SK-N-SH (cell line): Measurements from ENCODE around the gene TRAF1. TPM values are rescaled to one million over a fixed set of nuclear protein-coding genes. Genes with fewer than 3 reads are reported as not detected.

Source experiments
- CTCF ChIA-PET: fragments of 300-600, 350-600 bp; formaldehyde crosslinking; extraction: SDS; loops from one replicate; lab custom pipeline; 2021; lab: Yijun Ruan, JAX
- POLR2A ChIA-PET: fragments of 350-600 bp; sonication (Branson Sonifier 250); formaldehyde crosslinking; extraction: SDS; loops from one replicate; lab custom pipeline; 2020; ENCODE audit warnings: antibody characterized with exemption, inconsistent platforms; lab: Yijun Ruan, JAX
- DNase-seq: peaks from one replicate; pipeline ENCODE4 v3.0.0; 2012
- H2AFZ ChIP-seq: fragments of 200-600 bp; sonication (generic); 2 replicates; pipeline ENCODE4 v1.8.1; 2016; ENCODE audit warnings: antibody characterized with exemption, mild to moderate bottlenecking, low read depth
- H3F3A ChIP-seq: fragments of 200-600 bp; sonication (generic); replicated peaks from 2 replicates; pipeline ENCODE3; 2016; ENCODE audit warnings: antibody characterized with exemption, mild to moderate bottlenecking; ENCODE audit not compliant: insufficient read depth
- H3K27ac ChIP-seq, 2 experiments: fragments of 200-500 bp in 1 of 2; fragments of 200-600 bp in 1 of 2; sonication (Bioruptor generic) in 1 of 2; sonication (generic), shearing (Covaris generic) in 1 of 2; 2 replicates each; pipeline versions ENCODE4 v1.5.1 to v1.6.1; 2014 to 2016; ENCODE audit warnings: low read depth in 2 of 2, inconsistent platforms in 1 of 2, low read length in 1 of 2, mild to moderate bottlenecking in 1 of 2, mixed read lengths in 1 of 2
- H3K27me3 ChIP-seq: fragments of 200-600 bp; sonication (generic), shearing (Covaris generic); 2 replicates; pipeline ENCODE4 v1.6.1; 2016; ENCODE audit warnings: mixed run types; ENCODE audit not compliant: insufficient read depth
- H3K36me3 ChIP-seq, 2 experiments: fragments of 200-500 bp in 1 of 2; fragments of 200-600 bp in 1 of 2; sonication (Bioruptor generic) in 1 of 2; sonication (generic) in 1 of 2; replicated peaks in 1 of 2; 2 replicates each; pipeline versions ENCODE3 to v1.5.1; 2014 to 2016; ENCODE audit warnings: low read length in 1 of 2, mild to moderate bottlenecking in 1 of 2; ENCODE audit not compliant: insufficient read depth in 2 of 2, control insufficient read depth in 1 of 2
- H3K4me1 ChIP-seq, 2 experiments: fragments of 200-500 bp in 1 of 2; fragments of 200-600 bp in 1 of 2; sonication (Bioruptor generic) in 1 of 2; sonication (generic), shearing (Covaris generic) in 1 of 2; 2 replicates each; pipeline versions ENCODE4 v1.5.1 to v1.6.1; 2014 to 2016; ENCODE audit warnings: low read depth in 1 of 2, low read length in 1 of 2, mixed run types in 1 of 2; ENCODE audit not compliant: insufficient read depth in 2 of 2, control insufficient read depth in 1 of 2
- H3K4me2 ChIP-seq: fragments of 200-600 bp; sonication (generic), shearing (Covaris generic); 2 replicates; pipeline ENCODE4 v1.6.1; 2017; ENCODE audit warnings: mixed run types
- H3K4me3 ChIP-seq, 2 experiments: fragments of 200-500 bp in 1 of 2; fragments of 200-600 bp in 1 of 2; sonication (Bioruptor generic) in 1 of 2; sonication (generic), shearing (Covaris generic) in 1 of 2; 2 replicates each; pipeline versions ENCODE4 v1.5.1 to v1.8.1; 2014 to 2016; ENCODE audit warnings: low read depth in 2 of 2, inconsistent platforms in 1 of 2, low read length in 1 of 2, mild to moderate bottlenecking in 1 of 2, mixed read lengths in 1 of 2, moderate library complexity in 1 of 2
- H3K79me2 ChIP-seq: fragments of 200-600 bp; sonication (generic); 2 replicates; pipeline ENCODE4 v1.8.1; 2017; ENCODE audit warnings: mild to moderate bottlenecking; ENCODE audit not compliant: insufficient read depth
- H3K9ac ChIP-seq: fragments of 200-600 bp; sonication (generic); 2 replicates; pipeline ENCODE4 v1.6.1; 2017; ENCODE audit warnings: mixed run types
- H3K9me2 ChIP-seq: fragments of 200-600 bp; sonication (generic); 2 replicates; pipeline ENCODE4 v1.6.1; 2017; ENCODE audit warnings: mixed run types
- H3K9me3 ChIP-seq: fragments of 200-600 bp; sonication (generic); 2 replicates; pipeline ENCODE4 v1.6.1; 2017; ENCODE audit warnings: mixed run types, mild to moderate bottlenecking, moderate library complexity
- H4K20me1 ChIP-seq: fragments of 200-600 bp; sonication (generic); 2 replicates; pipeline ENCODE4 v1.6.1; 2017; ENCODE audit warnings: mild to moderate bottlenecking, mixed run types; ENCODE audit not compliant: insufficient read depth
- ELF1 ChIP-seq: IDR thresholded peaks from 2 replicates; pipeline ENCODE4 v1.4.0; 2012
- EP300 ChIP-seq, 2 experiments: IDR thresholded peaks; 2 replicates each; pipeline versions ENCODE4 v1.4.0 to v1.6.1; 2012; ENCODE audit warnings: borderline replicate concordance in 1 of 2, low read depth in 1 of 2, low read length in 1 of 2
- EZH2phosphoT487 ChIP-seq: fragments of 200-600 bp; sonication (generic); IDR thresholded peaks from 2 replicates; pipeline ENCODE4 v1.6.1; 2017; ENCODE audit warnings: low read depth, mixed run types, mild to moderate bottlenecking, antibody characterized with exemption, moderate library complexity, borderline replicate concordance
- FOSL2 ChIP-seq: IDR thresholded peaks from 2 replicates; pipeline ENCODE4 v1.4.0; 2012; ENCODE audit warnings: low read depth, mild to moderate bottlenecking, moderate library complexity, borderline replicate concordance
- GABPA ChIP-seq: IDR thresholded peaks from 2 replicates; pipeline ENCODE4 v1.4.0; 2012; ENCODE audit warnings: low read depth, mild to moderate bottlenecking
- JUND ChIP-seq: IDR thresholded peaks from 2 replicates; pipeline ENCODE4 v1.4.0; 2012
- MEF2A ChIP-seq: IDR thresholded peaks from 2 replicates; pipeline ENCODE4 v1.4.0; 2012; ENCODE audit warnings: low read depth, borderline replicate concordance
- MXI1 ChIP-seq: IDR thresholded peaks from 2 replicates; pipeline ENCODE4 v1.6.1; 2012; ENCODE audit warnings: mild to moderate bottlenecking, low read depth, low read length, improper control_type of control experiment
- NFIC ChIP-seq: IDR thresholded peaks from 2 replicates; pipeline ENCODE4 v1.4.0; 2012; ENCODE audit warnings: borderline replicate concordance
- POLR2AphosphoS5 ChIP-seq: IDR thresholded peaks from 2 replicates; pipeline ENCODE4 v1.6.1; 2012; ENCODE audit warnings: low read depth, low read length
- RCOR1 ChIP-seq: fragments of 150-350 bp; IDR thresholded peaks from 2 replicates; pipeline ENCODE4 v1.6.1; 2017; ENCODE audit warnings: antibody characterized with exemption, low read length
- RXRA ChIP-seq: IDR thresholded peaks from 2 replicates; pipeline ENCODE4 v1.4.0; 2012; ENCODE audit warnings: low read depth, mild to moderate bottlenecking, borderline replicate concordance
- TAF1 ChIP-seq: IDR thresholded peaks from 2 replicates; pipeline ENCODE4 v1.6.1; 2012; ENCODE audit warnings: low read depth, mild to moderate bottlenecking, low read length, moderate library complexity, borderline replicate concordance
- TCF12 ChIP-seq: IDR thresholded peaks from 2 replicates; pipeline ENCODE4 v1.4.0; 2012
- TEAD4 ChIP-seq: IDR thresholded peaks from 2 replicates; pipeline ENCODE4 v1.4.0; 2012; ENCODE audit warnings: mild to moderate bottlenecking, borderline replicate concordance; ENCODE audit not compliant: insufficient read depth
- USF2 ChIP-seq: fragments of 150-350 bp; IDR thresholded peaks from 2 replicates; pipeline ENCODE4 v1.6.1; 2017; ENCODE audit warnings: antibody characterized with exemption, low read length, low read depth, borderline replicate concordance
- WGBS: methylation state at CpG from one replicate; pipeline ENCODE4 v1.1.6; 2017; ENCODE audit warnings: low lambda C conversion rate; 5-methylcytosine and 5-hydroxymethylcytosine counted together
- polyA plus RNA-seq, 3 experiments: library from polyadenylated mRNA; depleted of rRNA; stranded (reverse); fragments of >200 nt; gene quantifications; 2 replicates each; pipeline ENCODE4 v1.2.3, GENCODE V29; 2012
- TF ChIP-seq, protein P1 (sequence below): IDR thresholded peaks from 2 replicates; pipeline ENCODE4 v1.4.0; 2012; ENCODE audit warnings: low read depth
- TF ChIP-seq, protein P2 (sequence below): fragments of 150-350 bp; IDR thresholded peaks from 2 replicates; pipeline ENCODE4 v1.6.1; 2016; ENCODE audit warnings: mild to moderate bottlenecking, low read depth, low read length
- TF ChIP-seq, protein P3 (sequence below): IDR thresholded peaks from 2 replicates; pipeline ENCODE4 v1.4.0; 2012; ENCODE audit warnings: low read depth, borderline replicate concordance

TRAF1 gene
- polyA plus RNA-seq, 1 of the 3 experiments (the other 2 are of a cell fraction) = 1.2 TPM

DNA sequence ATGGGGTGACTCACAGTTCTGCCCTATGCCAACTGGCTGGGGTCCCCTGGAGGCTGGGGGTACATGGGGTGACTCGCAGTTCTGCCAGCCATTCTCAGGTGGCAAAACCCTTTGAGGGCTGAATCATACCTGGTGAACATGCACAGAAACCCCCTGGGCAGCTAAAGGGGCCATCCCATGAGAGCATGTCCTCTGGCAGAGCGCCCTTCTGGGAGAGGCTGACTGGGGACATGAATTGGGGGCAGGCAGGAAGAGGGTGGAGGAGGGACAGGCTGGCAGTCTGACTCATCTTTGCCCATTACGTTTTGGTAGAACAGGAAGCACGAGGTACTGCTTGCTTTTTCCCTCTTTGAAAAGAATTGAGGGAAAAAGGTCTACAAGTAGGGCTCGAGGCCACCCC is 16.7 kb downstream of the TRAF1 start:
- no peak overlapping the region for H2AFZ ChIP-seq
- peaks cover 12% of the 10 kb centered on the region in 2 experiments; a peak in 2 of 4 replicates for H3K4me1 ChIP-seq
- no peak overlapping the region for H3K27ac ChIP-seq
- H3K36me3 ChIP-seq = no peaks in the 10 kb centered on the region
- H3K27me3 ChIP-seq = no peaks in the 10 kb centered on the region
- peak; percentile 40; the same call in 1 of the 2 replicates for TF ChIP-seq FOSL2
- TF ChIP-seq, protein P1, sequence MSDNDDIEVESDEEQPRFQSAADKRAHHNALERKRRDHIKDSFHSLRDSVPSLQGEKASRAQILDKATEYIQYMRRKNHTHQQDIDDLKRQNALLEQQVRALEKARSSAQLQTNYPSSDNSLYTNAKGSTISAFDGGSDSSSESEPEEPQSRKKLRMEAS = peak; percentile 94
- TF ChIP-seq ELF1 = peak; percentile 34; the same call in 1 of the 2 replicates
- no peak for TF ChIP-seq EZH2phosphoT487
- TF ChIP-seq NFIC = peak; percentile 39; the same call in 1 of the 2 replicates
- no peak for TF ChIP-seq TAF1
- WGBS = 58% methylated on average over 5 of the region's 5 CpGs
- POLR2A ChIA-PET = no interaction called here
- CTCF ChIA-PET = interaction anchor here (0.6 to 0.9 kb wide), 2 partner anchors 26 to 475 kb away, joined by 3 read pairs; no protein-coding TSS in a partner anchor
- 0 out of 2 replicates have a peak overlapping the region, but pooled peaks have one; percentile 33 for H3K4me2 ChIP-seq
- no peaks in the 10 kb centered on the region for H3K79me2 ChIP-seq
- H3K4me3 ChIP-seq = no peak overlapping the region
- H4K20me1 ChIP-seq = no peaks in the 10 kb centered on the region
- no peak for DNase-seq
- no peaks in the 10 kb centered on the region for H3K9me2 ChIP-seq
- H3K9me3 ChIP-seq = no peaks in the 10 kb centered on the region
- H3K9ac ChIP-seq = no peak overlapping the region
- H3F3A ChIP-seq = peaks cover 12% of the 10 kb centered on the region

- Histone ChIP-seq H3K9me3 (no peaks in the 10 kb centered on the region), H3K27ac (no peak overlapping the region), H3K4me2 (no peak overlapping the region), H3K36me3 (no peaks in the 10 kb centered on the region), H4K20me1 (no peaks in the 10 kb centered on the region), H3K9ac (no peak overlapping the region), H3K27me3 (no peaks in the 10 kb centered on the region), H3F3A (peaks cover 12% of the 10 kb centered on the region), H2AFZ (no peak overlapping the region), H3K4me3 (no peak overlapping the region), H3K9me2 (no peaks in the 10 kb centered on the region), H3K4me1 (peaks cover 0 to 8% of the 10 kb centered on the region in 2 experiments; a peak in 2 of 4 replicates), H3K79me2 (no peaks in the 10 kb centered on the region)
- 95% methylated on average over 7 of the region's 11 CpGs for WGBS
- TF ChIP-seq EP300 (IDR thresholded peaks at IDR 0.05; ENCODE audit: borderline replicate concordance in 1 of 2, low read depth in 1 of 2, low read length in 1 of 2) = no peak
- TF ChIP-seq, protein P2, sequence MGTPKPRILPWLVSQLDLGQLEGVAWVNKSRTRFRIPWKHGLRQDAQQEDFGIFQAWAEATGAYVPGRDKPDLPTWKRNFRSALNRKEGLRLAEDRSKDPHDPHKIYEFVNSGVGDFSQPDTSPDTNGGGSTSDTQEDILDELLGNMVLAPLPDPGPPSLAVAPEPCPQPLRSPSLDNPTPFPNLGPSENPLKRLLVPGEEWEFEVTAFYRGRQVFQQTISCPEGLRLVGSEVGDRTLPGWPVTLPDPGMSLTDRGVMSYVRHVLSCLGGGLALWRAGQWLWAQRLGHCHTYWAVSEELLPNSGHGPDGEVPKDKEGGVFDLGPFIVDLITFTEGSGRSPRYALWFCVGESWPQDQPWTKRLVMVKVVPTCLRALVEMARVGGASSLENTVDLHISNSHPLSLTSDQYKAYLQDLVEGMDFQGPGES = no peak
- ChIA-PET POLR2A (no interaction called here), CTCF (no interaction called here)
- no peak for DNase-seq
These were observed 21.1 kb downstream of the TRAF1 start for GRCh38 chr9:120905315-120906164.

DNA sequence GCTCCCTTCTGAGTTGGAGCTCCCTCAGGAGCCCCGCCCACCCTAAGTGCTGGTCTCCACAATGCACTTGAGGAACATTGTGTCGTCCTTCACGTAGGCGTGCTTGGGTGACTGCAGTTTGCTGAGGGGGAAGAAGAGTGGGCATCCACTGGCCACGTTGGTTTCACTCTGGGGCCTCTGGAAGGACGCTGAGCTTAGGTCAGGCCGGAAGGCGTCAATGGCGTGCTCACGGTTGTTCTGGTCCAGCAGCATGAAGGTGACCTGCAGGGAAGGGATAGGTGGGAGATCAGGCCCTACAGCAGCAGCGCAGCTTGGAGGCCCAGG is 21.7 kb downstream of the TRAF1 start:
- Histone ChIP-seq H2AFZ (no peak overlapping the region), H3K27me3 (no peaks in the 10 kb centered on the region), H3K9ac (no peak overlapping the region), H3K27ac (no peak overlapping the region), H3K4me1 (peaks cover 0 to 2% of the 10 kb centered on the region in 2 experiments; a peak in 2 of 4 replicates), H3K9me3 (no peaks in the 10 kb centered on the region), H3K9me2 (no peaks in the 10 kb centered on the region), H3K4me2 (no peak overlapping the region), H3K79me2 (no peaks in the 10 kb centered on the region), H3F3A (peaks cover 12% of the 10 kb centered on the region), H3K4me3 (no peak overlapping the region), H3K36me3 (no peaks in the 10 kb centered on the region), H4K20me1 (no peaks in the 10 kb centered on the region)
- ChIA-PET CTCF (no interaction called here), POLR2A (no interaction called here)
- no peak for DNase-seq
- 86% methylated on average over 9 of the region's 11 CpGs for WGBS
- TF ChIP-seq FOSL2 (no peak), TCF12 (no peak), ELF1 (no peak), JUND (no peak), USF2 (no peak), GABPA (no peak), TEAD4 (no peak), MXI1 (no peak), MEF2A (no peak), RXRA (no peak), POLR2AphosphoS5 (no peak), RCOR1 (no peak), EZH2phosphoT487 (no peak)
- TF ChIP-seq, protein P3, sequence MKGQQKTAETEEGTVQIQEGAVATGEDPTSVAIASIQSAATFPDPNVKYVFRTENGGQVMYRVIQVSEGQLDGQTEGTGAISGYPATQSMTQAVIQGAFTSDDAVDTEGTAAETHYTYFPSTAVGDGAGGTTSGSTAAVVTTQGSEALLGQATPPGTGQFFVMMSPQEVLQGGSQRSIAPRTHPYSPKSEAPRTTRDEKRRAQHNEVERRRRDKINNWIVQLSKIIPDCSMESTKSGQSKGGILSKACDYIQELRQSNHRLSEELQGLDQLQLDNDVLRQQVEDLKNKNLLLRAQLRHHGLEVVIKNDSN = no peak
